HG02642 (cell line): Measurements from ENCODE around the gene XRCC6.
"Not testable (repeated sequence)": the region's sequence is repeated elsewhere in the genome, so short reads cannot be mapped to it uniquely, and the experiment has no call there.

Experiments
- ATAC-seq: cut with Tn5 transposase; IDR thresholded peaks from one replicate; pipeline ENCODE4 v1.9.1; 2021; ENCODE audit warnings: mild to moderate bottlenecking; ENCODE audit not compliant: unreplicated experiment, poor library complexity

The XRCC6 gene

GRCh38 chr22:41682033-41682807 lies 61.1 kb downstream of the XRCC6 start:
- ATAC-seq: peak; percentile 83

GRCh38 chr22:41683052-41683451 lies 62.0 kb downstream of the XRCC6 start:
- no peak for ATAC-seq

GRCh38 chr22:41683616-41684015 lies 62.5 kb downstream of the XRCC6 start:
- no peak for ATAC-seq

GRCh38 chr22:41684194-41684593 lies 63.1 kb downstream of the XRCC6 start:
- ATAC-seq: no peak

- not testable (repeated sequence) for ATAC-seq
These were observed 65.8 kb downstream of the XRCC6 start for GRCh38 chr22:41686890-41687289.

GRCh38 chr22:41687901-41688364 lies 66.8 kb downstream of the XRCC6 start:
- peak; percentile 8 for ATAC-seq

- ATAC-seq: peak; percentile 89
These were observed 67.5 kb downstream of the XRCC6 start, which contains the start of gene SNU13 for GRCh38 chr22:41688365-41689211. TSS of gene SNU13 (minus strand) at chr22:41688867. CDS start at chr22:41688796, 71 bp downstream.

GRCh38 chr22:41690476-41690875 lies 69.4 kb downstream of the XRCC6 start:
- no peak for ATAC-seq

- no peak for ATAC-seq
These were observed 74.1 kb downstream of the XRCC6 start for GRCh38 chr22:41695211-41695610.

- no peak for ATAC-seq
These were observed 75.6 kb downstream of the XRCC6 start for GRCh38 chr22:41696703-41697102.

- ATAC-seq: no peak
These were observed 76.2 kb downstream of the XRCC6 start for GRCh38 chr22:41697126-41697775.

GRCh38 chr22:41699264-41700107 lies 78.4 kb downstream of the XRCC6 start, which contains the start of gene MEI1:
TSS of gene MEI1 (plus strand) at chr22:41699503. CDS start at chr22:41699539, 36 bp downstream.
- ATAC-seq: no peak

DNA sequence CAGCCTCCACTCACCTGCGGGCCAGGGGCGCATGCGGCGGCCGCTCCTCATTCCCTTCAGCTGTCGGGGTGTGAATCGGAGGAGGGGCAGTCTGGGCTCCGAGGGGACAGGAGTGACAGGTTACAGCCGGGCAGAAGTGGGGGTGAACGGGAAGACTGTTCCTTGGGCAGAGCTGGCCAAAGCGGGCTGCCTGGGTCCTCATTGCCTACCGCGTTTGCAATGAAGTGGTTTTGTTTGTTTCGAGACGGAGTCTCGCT lies 78.9 kb downstream of the XRCC6 start:
- ATAC-seq: no peak

DNA sequence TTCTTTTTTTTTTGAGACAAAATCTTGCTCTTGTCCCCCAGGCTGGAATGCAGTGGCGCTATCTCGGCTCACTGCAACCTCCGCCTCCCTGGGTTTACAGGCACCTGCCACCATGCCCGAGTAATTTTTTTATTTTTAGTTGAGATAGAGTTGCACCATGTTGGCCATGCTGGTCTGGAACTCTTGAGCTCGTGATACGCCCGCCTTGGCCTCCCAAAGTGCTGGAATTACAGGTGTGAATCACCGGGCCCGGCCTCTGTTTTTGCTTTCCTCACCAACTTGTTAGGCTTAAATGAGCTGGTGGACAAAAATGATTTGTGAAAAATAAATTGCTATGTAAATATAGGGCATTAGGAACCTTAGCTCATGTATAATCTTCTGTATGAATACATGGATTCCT lies 81.7 kb downstream of the XRCC6 start:
- no peak for ATAC-seq

DNA sequence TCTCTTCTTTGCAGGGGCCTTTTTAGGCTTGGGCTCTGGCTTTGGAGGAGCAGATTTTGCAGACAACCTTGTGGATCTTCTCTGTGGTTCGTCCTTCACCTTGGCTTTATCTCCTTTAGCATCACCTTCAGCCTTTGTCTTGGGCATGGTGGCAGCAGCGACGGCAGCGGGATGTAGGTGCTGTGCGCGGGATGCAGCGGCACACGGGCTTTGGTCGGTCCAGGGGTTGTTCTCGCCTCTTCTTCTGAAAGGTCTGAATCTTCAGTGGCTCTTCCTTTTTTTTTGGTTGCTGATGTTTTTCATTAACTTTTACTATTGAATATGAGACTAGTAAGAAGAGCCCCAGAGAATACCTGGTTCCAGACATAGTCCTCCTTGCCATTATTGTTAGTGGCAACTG lies 88.2 kb downstream of the XRCC6 start:
- no peak for ATAC-seq

- ATAC-seq: no peak
These were observed 91.9 kb downstream of the XRCC6 start for GRCh38 chr22:41713004-41713403.
